Left ventricle myocardium superior (tissue), 1 donor: ENCODE measurements around the gene RBM47. TPM values are rescaled to one million over a fixed set of nuclear protein-coding genes. Genes with fewer than 3 reads are reported as not detected.
"Not testable (repeated sequence)": the region's sequence is repeated elsewhere in the genome, so short reads cannot be mapped to it uniquely, and the experiment has no call there.

Experiments used
- ATAC-seq: fragments of 200-7000 bp; cut with Tn5 transposase; one replicate; pipeline ENCODE4 v1.9.1; 2020; ENCODE audit warnings: mild to moderate bottlenecking, moderate library complexity
- DNase-seq: peaks from one replicate; pipeline ENCODE4 v3.0.0-alpha.2; 2020
- intact Hi-C: fragments of 100-400 bp; cut with micrococcal nuclease; formaldehyde crosslinking; loops from one replicate; pipeline ENCODE4 v1.11.0; 2022
- total RNA-seq: library from RNA; stranded (reverse); fragmentation: NEBNext Ultra II Directional; extraction: Animal tissue kit (Norgen Biotek cat#: 25700); gene quantifications from one replicate; pipeline ENCODE4 v1.2.1, GENCODE V29; 2021
- donor health status: DM: no; HTN: yes; CAD: no; lungs with severe emphysema.

Gene RBM47
- total RNA-seq, 1 donor from 2014 or later, result 2.9 TPM

DNA sequence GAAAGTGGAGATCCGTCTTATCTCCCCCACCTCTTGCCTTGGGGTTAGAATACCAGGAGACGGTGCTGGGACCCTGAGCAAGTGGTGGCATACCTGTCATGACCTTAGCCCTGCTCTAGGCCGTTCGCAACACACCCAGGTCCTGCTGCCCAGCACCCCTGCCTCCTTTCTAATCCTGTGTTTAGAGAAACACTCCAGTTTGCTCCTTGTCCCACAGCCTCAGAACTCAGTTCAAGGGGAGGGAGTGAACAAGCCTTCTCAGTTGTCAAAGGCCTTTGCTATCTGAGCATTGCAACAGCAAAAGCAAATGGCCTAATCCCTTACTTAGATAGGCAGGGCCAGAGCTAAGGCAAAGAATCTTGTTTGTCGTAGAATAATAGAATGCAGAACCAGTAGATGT, 226.6 kb downstream of the RBM47 start:
- ATAC-seq (no peak), DNase-seq (no peak)
- intact Hi-C loops, result no loop called here

- ATAC-seq (no peak), DNase-seq (no peak)
- intact Hi-C loops, result no loop called here
Measured at GRCh38 chr4:40402556-40402955, 227.1 kb downstream of the RBM47 start.

DNA sequence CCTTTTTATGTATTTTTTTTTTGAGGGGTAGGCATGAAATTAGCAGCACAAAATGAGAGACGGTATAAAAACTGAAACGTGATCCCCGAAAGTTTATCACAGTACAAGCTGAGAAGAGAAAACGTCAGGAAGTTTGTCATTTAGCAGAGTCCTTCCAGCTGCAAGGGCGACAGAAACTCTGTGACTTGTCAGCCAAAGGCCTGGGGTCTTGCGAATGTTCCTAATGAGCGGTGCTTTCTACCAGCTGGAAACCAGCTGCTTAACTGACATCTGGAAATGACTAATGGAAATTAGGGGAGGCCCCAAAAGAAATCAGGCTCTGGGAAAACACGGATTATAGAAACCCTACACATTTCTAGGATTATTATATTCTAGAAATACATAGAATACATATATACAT, 228.0 kb downstream of the RBM47 start:
- intact Hi-C loops, result no loop called here
- ATAC-seq (peak; percentile 25), DNase-seq (no peak)

- no peak for DNase-seq
- intact Hi-C loops, result no loop called here
- no peak for ATAC-seq
Measured at GRCh38 chr4:40401096-40401495, 228.6 kb downstream of the RBM47 start.

- DNase-seq (no peak), ATAC-seq (no peak)
- intact Hi-C loops, result no loop called here
Measured at GRCh38 chr4:40399578-40399977, 230.1 kb downstream of the RBM47 start.

DNA sequence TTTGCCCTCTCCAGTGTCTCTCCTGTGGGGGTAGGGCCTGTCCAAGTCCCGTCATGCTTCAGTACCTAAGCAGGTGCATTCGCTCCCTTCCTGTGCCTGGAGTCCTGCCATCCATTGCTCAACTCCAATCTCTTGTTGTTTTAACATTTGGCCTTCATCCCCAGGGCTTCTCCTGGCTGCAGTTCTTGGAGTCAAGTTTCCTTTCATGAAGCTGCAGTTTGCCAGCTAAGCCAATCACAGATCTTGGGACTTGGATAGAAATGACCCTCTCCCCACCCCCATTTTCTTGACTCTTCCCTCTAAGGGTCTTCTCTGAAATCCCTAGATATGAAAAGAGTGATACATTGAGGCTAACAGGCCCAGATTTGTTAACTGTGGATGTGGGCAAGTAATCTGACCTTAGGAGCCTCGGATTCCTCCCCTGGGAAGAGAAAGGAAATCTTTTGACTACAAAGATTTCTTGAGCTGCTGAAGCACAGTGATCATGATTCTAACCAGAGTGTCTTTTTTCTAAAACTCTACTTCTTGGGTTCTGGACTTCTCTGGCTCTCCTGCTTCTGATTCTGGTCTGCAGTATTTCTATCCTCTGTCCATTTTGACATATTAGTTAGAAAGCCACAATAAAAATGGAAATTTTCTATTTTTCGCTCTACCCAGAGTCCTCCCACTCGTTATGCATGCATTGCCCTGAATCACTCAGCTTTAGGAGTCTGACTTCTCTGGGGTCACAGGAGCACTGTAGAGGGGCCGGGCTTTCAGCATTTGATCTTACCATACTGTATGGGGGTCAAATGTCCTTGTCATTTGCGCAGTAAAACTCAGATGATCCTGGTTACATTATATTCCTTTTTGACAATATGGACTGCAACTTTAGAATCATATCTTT, 233.5 kb downstream of the RBM47 start:
- intact Hi-C loops, result no loop called here
- ATAC-seq (peak; percentile 87), DNase-seq (peak; percentile 70)

DNA sequence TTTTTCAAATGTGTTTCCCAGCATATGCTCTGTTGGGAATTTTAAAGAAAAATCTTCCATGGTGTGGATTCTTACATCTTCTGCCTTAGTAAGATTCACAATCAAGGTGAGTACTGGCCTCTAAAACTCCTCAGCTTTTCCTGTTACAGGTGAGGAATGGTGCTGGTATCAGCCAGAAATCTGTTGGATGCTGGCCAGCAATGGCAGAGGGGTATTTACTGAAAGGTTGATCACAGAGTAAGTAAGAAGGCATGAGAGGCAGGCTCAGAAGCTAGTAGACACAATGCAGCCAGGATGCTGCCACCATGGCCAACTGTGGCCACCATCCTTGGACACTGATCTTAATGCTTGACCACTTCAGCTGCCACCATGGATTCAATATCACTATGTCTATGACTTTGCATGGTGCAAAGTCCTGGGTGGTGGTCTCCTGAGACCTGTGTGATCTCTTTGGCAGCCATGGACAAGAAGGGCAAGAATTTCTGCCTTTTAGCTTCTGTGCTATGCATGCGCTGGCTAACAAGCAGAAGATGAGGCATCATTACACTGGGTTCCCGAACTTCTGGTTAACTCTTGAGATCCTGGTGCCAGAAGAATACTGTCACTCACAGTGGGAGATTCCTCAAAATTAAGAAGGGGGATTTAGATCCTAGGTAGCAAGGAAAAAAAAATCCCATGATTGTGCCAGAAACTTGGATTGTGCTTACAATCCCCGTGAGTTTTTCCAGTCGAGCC, 234.3 kb downstream of the RBM47 start:
- no peak for DNase-seq
- ATAC-seq, result no peak
- intact Hi-C loops, result no loop called here

DNA sequence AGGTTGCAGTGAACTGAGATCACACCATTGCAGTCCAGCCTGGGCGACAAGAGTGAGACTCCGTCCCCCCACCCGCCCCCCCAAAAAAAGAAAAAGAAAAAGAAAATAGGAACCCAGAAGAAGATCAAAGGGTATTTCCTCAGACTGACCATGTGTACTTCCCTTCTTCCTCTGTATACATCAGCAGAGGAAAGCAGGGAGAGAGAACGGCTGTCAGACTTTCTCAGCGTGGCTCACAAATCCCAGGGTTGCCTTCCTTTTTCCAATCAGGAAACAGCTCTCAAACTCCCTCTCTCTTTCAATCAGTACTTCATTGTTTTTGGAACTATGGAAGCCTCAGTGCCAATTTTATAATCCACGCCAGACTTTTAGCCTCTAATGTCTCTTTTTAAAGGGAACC, 235.4 kb downstream of the RBM47 start:
- DNase-seq (no peak), ATAC-seq (peak; percentile 35)
- intact Hi-C loops, result no loop called here

GRCh38 chr4:40392241-40392640, 237.4 kb downstream of the RBM47 start:
- DNase-seq, ATAC-seq, intact Hi-C loops: not testable (repeated sequence)

DNA sequence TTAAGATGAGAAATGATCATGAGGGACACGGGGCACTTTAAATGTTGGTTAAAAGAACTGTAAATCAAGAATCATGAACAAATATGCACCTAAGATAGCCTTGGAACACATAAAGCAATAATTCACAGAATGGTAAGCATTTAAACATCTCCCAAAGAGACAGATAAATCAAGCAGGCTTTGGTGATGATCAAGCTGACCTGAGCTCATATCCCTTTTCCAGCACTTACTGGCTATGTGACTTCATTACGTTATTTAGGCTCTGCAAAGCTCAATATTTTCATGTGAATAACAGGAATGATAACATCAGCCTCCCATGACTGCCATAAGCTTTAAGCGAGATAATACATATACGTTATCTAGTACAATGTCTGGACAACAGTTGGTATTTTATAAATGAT, 239.7 kb downstream of the RBM47 start:
- DNase-seq, result no peak
- ATAC-seq, result no peak
- intact Hi-C loops, result no loop called here

GRCh38 chr4:40388239-40388638, 241.4 kb downstream of the RBM47 start:
- no peak for ATAC-seq
- intact Hi-C loops, result no loop called here
- no peak for DNase-seq

GRCh38 chr4:40380647-40381046, 249.0 kb downstream of the RBM47 start:
- no peak for DNase-seq
- ATAC-seq, result no peak
- intact Hi-C loops, result no loop called here

- intact Hi-C loops, result no loop called here
- no peak for DNase-seq
Measured at GRCh38 chr4:40379248-40379647, 250.4 kb downstream of the RBM47 start.

DNA sequence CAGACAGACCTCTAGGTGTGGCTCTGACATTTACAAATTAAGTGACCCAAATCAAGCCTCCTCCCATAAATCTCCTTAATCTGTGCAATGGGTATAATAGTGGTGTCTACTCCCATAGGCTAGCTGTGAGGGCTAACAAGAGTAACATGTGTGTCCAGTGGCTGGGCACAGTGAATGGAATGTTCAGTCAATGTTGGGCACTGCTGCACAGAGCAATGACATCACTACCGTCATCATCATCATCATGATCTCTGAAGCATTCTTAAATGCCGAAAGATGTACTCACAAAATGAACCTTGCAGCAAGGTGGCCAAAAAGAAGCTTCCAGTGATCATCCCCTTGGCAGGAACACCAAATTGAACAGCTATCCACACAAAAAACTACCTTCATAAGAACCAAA, 251.0 kb downstream of the RBM47 start:
- DNase-seq (no peak), ATAC-seq (no peak)
- intact Hi-C loops, result no loop called here

More at GRCh38 chr4:40379248-40379647, 250.4 kb downstream of the RBM47 start:
- no peak for ATAC-seq

- ATAC-seq (no peak), DNase-seq (no peak)
- intact Hi-C loops, result no loop called here
Measured at GRCh38 chr4:40377512-40378365, 251.9 kb downstream of the RBM47 start.

GRCh38 chr4:40375620-40376019, 254.0 kb downstream of the RBM47 start:
- no peak for DNase-seq
- ATAC-seq, result no peak
- intact Hi-C loops, result no loop called here

DNA sequence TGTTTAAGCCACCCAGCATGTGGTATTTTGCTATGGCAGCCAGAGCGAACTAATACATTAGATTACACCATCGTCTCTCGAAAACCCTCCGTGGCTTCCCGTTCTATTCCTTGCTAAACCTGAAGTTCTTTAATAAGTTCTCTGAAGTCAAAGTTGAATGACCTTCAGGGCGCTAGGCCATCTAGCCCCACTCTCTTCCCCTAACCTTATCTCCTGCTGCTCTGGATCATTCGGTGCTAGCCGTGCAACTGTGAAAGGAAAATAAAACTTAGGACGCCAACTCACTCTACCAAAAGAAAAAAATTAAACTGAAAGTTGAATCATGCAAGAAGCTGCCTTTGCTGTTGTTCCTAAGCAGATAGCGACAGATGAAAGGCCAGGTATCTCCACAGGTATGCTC, 254.6 kb downstream of the RBM47 start:
- intact Hi-C loops, result no loop called here
- DNase-seq (no peak), ATAC-seq (no peak)

DNA sequence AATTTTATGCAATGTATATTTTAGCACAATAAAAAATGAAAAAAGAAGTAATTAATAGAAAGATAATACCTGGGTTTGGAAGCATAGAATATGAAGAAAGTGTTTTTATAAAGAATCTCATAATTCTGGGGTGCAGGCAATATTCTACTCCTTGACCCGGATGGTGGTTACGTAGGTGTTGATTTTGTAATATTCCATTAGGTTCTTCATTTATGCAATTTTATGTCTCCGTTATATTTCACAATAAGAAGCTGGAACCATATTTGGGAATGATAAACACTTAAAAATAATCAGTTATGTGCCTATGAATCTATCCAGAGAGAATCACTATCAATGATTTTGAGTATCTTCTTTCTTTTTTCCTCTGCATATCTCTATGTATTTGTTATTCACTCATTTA, 256.0 kb downstream of the RBM47 start:
- no peak for DNase-seq
- intact Hi-C loops, result no loop called here
- ATAC-seq, result no peak
